ENCODE data around the gene HIRIP3. TPM values are rescaled to one million over a fixed set of nuclear protein-coding genes. Genes with fewer than 3 reads are reported as not detected.
"Not testable (repeated sequence)": the region's sequence is repeated elsewhere in the genome, so short reads cannot be mapped to it uniquely, and the experiment has no call there.

Gene HIRIP3
- total and polyA plus RNA-seq, 2 of the 13 experiments (the other 11 are each of a cell fraction or from before 2014, with no cell fraction given), result 12.6 to 17.2 TPM

DNA sequence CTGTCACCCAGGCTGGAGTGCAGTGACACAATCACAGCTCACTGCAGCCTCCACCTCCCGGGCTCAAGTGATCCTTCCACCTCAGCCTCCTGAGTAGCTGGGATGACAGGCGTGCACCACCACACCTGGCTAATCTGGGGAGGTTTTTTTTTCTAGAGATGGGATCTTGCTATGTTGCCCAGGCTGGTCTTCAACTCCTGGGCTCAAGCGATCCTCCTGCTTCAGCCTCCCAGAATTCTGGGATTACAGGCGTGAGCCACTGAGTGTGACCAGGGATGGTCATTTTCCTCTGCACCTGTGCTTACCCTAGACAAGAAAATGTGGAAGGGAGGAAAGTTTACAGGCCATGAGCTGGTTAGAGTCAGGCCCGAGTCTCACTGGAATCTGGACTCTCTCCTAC, 45.3 kb upstream of the HIRIP3 start:
- BruUV-seq (replicated peaks); FAIRE-seq; POLR2A ChIA-PET; H3K9ac ChIP-seq (ENCODE audit: insufficient read depth, low read depth, low read length); H3K36me3 ChIP-seq (replicated peaks in 1 of 2; ENCODE audit: control insufficient read depth in 1 of 2, insufficient read depth in 2 of 2, low read length in 2 of 2); ATAC-seq; H4K20me1 ChIP-seq (ENCODE audit: insufficient read depth, low read length); intact Hi-C loops (cut with micrococcal nuclease; ENCODE audit: unreplicated experiment); H3K4me3 ChIP-seq (replicated peaks in 1 of 3; ENCODE audit: insufficient read depth in 1 of 3, low read depth in 2 of 3, low read length in 3 of 3); CTCF ChIA-PET (ENCODE audit: low intra/inter-chr PET ratio, low total read pairs); DNase-seq (ENCODE audit: low spot score); H3K4me2 ChIP-seq (ENCODE audit: low read depth, low read length); H2AFZ ChIP-seq (ENCODE audit: low read length); H3K9me3 ChIP-seq (ENCODE audit: low read length); H3K27ac ChIP-seq (ENCODE audit: extremely low read length, insufficient read depth, low read length); H3K79me2 ChIP-seq (ENCODE audit: insufficient read depth, low read length); in situ Hi-C loops (cut with HindIII; ENCODE audit: extremely low pct_ligation_motif_present, low pct_unique_long_range_greater_than_20kb): not testable (repeated sequence)
- Histone ChIP-seq H3K27me3 (ENCODE audit: control insufficient read depth in 1 of 2, insufficient read depth in 2 of 2, low read length in 2 of 2) (peaks cover 0 to 19% of the 10 kb centered on the region in 2 experiments; a peak in 2 of 5 replicates), H3K4me1 (ENCODE audit: insufficient read depth, low read length) (peaks cover 11% of the 10 kb centered on the region)
- 7% methylated on average over 5 of the region's 5 CpGs for WGBS (ENCODE audit: low lambda C conversion rate)
- TF ChIP-seq ZNF121 (CRISPR knock-in tag; IDR thresholded peaks at IDR 0.05), result peak; percentile 78; the same call in 1 of the 2 replicates

DNA sequence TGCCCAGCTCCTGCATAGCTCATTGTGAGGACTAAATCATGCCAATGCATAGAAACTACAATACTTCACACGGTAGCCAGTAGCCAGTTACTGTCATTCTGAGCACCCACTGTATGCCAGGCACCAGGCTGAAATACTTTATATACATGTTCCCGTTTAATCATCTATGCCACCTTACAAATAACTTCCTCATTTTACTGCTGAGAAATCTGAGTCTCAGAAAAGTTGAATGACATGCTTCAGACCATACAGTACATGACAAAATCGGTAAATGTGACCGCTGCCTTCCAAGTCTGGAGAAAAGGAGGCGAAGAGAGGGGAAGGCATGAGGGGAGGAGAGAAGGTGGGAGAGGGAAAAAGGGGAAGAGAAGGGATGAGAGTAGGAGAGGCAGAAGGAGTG, 44.8 kb upstream of the HIRIP3 start:
- no peak overlapping the region for H3K9ac ChIP-seq (ENCODE audit: insufficient read depth, low read depth, low read length)
- no peak overlapping the region for H3K4me3 ChIP-seq (replicated peaks in 1 of 3; ENCODE audit: insufficient read depth in 1 of 3, low read depth in 2 of 3, low read length in 3 of 3)
- CTCF ChIA-PET (ENCODE audit: low intra/inter-chr PET ratio, low total read pairs), result no interaction called here
- BruUV-seq (replicated peaks), result no TSS peak
- no peak for FAIRE-seq
- peaks cover 0 to 16% of the 10 kb centered on the region in 2 experiments; a peak in 2 of 5 replicates for H3K27me3 ChIP-seq (ENCODE audit: control insufficient read depth in 1 of 2, insufficient read depth in 2 of 2, low read length in 2 of 2)
- intact Hi-C loops (cut with micrococcal nuclease; ENCODE audit: unreplicated experiment), result no loop called here
- no peak for ATAC-seq
- H3K4me1 ChIP-seq (ENCODE audit: insufficient read depth, low read length), result peaks cover 8% of the 10 kb centered on the region; the same call in 1 of the 2 replicates
- H4K20me1 ChIP-seq (ENCODE audit: insufficient read depth, low read length), result no peaks in the 10 kb centered on the region
- WGBS (ENCODE audit: low lambda C conversion rate), result 22% methylated on average over 5 of the region's 5 CpGs
- H2AFZ ChIP-seq (ENCODE audit: low read length), result no peak overlapping the region
- no peak overlapping the region for H3K4me2 ChIP-seq (ENCODE audit: low read depth, low read length)
- DNase-seq (ENCODE audit: low spot score), result no peak
- POLR2A ChIA-PET, result no interaction called here
- H3K79me2 ChIP-seq (ENCODE audit: insufficient read depth, low read length), result no peaks in the 10 kb centered on the region
- H3K9me3 ChIP-seq (ENCODE audit: low read length), result no peaks in the 10 kb centered on the region
- no peaks in the 10 kb centered on the region for H3K36me3 ChIP-seq (replicated peaks in 1 of 2; ENCODE audit: control insufficient read depth in 1 of 2, insufficient read depth in 2 of 2, low read length in 2 of 2)
- in situ Hi-C loops (cut with HindIII; ENCODE audit: extremely low pct_ligation_motif_present, low pct_unique_long_range_greater_than_20kb), result no loop called here
- no peak overlapping the region for H3K27ac ChIP-seq (ENCODE audit: extremely low read length, insufficient read depth, low read length)
- no peak for TF ChIP-seq ZNF251 (CRISPR knock-in tag; IDR thresholded peaks at IDR 0.05)
- TF ChIP-seq FIP1L1 (IDR thresholded peaks at IDR 0.05; ENCODE audit: borderline replicate concordance, insufficient read depth, low read depth, low read length), result no peak
- TF ChIP-seq, protein P1, sequence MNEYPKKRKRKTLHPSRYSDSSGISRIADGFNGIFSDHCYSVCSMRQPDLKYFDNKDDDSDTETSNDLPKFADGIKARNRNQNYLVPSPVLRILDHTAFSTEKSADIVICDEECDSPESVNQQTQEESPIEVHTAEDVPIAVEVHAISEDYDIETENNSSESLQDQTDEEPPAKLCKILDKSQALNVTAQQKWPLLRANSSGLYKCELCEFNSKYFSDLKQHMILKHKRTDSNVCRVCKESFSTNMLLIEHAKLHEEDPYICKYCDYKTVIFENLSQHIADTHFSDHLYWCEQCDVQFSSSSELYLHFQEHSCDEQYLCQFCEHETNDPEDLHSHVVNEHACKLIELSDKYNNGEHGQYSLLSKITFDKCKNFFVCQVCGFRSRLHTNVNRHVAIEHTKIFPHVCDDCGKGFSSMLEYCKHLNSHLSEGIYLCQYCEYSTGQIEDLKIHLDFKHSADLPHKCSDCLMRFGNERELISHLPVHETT (CRISPR knock-in tag; conservative IDR thresholded peaks at IDR 0.05), result no peak
- TF ChIP-seq, protein P2, sequence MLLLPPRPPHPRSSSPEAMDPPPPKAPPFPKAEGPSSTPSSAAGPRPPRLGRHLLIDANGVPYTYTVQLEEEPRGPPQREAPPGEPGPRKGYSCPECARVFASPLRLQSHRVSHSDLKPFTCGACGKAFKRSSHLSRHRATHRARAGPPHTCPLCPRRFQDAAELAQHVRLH (CRISPR knock-in tag; IDR thresholded peaks at IDR 0.05; ENCODE audit: borderline replicate concordance, low read depth), result no peak
- no peak for TF ChIP-seq MBD4 (IDR thresholded peaks at IDR 0.05; ENCODE audit: borderline replicate concordance, low read length)
- no peak for TF ChIP-seq TAF15 (IDR thresholded peaks at IDR 0.05; ENCODE audit: low read depth, low read length, poor library complexity, severe bottlenecking)
- TF ChIP-seq ARHGAP35 (CRISPR knock-in tag; IDR thresholded peaks at IDR 0.05; ENCODE audit: borderline replicate concordance), result no peak
- TF ChIP-seq, protein P3, sequence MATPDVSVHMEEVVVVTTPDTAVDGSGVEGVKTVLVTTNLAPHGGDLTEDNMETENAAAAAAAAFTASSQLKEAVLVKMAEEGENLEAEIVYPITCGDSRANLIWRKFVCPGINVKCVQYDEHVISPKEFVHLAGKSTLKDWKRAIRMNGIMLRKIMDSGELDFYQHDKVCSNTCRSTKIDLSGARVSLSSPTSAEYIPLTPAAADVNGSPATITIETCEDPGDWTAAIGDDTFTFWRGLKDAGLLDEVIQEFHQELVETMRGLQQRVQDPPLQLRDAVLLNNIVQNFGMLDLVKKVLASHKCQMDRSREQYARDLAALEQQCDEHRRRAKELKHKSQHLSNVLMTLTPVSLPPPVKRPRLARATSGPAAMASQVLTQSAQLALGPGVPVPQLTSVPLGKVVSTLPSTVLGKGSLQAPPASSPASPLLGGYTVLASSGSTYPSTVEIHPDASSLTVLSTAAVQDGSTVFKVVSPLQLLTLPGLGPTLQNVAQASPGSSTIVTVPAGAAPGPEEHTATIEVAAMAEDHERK (CRISPR knock-in tag; IDR thresholded peaks at IDR 0.05; ENCODE audit: low read depth), result no peak
- TF ChIP-seq, protein P4, sequence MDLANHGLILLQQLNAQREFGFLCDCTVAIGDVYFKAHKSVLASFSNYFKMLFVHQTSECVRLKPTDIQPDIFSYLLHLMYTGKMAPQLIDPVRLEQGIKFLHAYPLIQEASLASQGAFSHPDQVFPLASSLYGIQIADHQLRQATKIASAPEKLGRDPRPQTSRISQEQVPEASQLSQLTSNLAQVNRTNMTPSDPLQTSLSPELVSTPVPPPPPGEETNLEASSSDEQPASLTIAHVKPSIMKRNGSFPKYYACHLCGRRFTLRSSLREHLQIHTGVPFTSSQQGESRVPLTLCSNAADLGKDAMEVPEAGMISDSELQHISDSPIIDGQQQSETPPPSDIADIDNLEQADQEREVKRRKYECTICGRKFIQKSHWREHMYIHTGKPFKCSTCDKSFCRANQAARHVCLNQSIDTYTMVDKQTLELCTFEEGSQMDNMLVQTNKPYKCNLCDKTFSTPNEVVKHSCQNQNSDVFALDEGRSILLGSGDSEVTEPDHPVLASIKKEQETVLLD (CRISPR knock-in tag; IDR thresholded peaks at IDR 0.05; ENCODE audit: low read depth), result no peak
- TF ChIP-seq, protein P5, sequence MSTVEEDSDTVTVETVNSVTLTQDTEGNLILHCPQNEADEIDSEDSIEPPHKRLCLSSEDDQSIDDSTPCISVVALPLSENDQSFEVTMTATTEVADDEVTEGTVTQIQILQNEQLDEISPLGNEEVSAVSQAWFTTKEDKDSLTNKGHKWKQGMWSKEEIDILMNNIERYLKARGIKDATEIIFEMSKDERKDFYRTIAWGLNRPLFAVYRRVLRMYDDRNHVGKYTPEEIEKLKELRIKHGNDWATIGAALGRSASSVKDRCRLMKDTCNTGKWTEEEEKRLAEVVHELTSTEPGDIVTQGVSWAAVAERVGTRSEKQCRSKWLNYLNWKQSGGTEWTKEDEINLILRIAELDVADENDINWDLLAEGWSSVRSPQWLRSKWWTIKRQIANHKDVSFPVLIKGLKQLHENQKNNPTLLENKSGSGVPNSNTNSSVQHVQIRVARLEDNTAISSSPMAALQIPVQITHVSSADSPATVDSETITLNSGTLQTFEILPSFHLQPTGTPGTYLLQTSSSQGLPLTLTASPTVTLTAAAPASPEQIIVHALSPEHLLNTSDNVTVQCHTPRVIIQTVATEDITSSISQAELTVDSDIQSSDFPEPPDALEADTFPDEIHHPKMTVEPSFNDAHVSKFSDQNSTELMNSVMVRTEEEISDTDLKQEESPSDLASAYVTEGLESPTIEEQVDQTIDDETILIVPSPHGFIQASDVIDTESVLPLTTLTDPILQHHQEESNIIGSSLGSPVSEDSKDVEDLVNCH (CRISPR knock-in tag; IDR thresholded peaks at IDR 0.05), result no peak

Data from HepG2 (cell line).